ENCODE measurements around the gene ACSS1. TPM values are rescaled to one million over a fixed set of nuclear protein-coding genes. Genes with fewer than 3 reads are reported as not detected.

Gene ACSS1
- total and polyA plus RNA-seq, 7 donors: 20.1 to 41.0 (median 27.1) TPM

- Histone ChIP-seq H3K4me3 (no peak overlapping the region), H3K9me3 (no peaks in the 10 kb centered on the region), H3K4me1 (no peaks in the 10 kb centered on the region), H3K36me3 (peaks cover 17 to 93% (median 65%) of the 10 kb centered on the region in 4 donors), H3K27me3 (no peaks in the 10 kb centered on the region), H3K27ac (no peak overlapping the region)
- no peak for TF ChIP-seq POLR2A (IDR thresholded peaks at IDR 0.05)
- no peak for TF ChIP-seq CTCF (IDR thresholded peaks at IDR 0.05)
- no peak for TF ChIP-seq POLR2AphosphoS5 (IDR thresholded peaks at IDR 0.05)
- no peak for TF ChIP-seq EP300 (IDR thresholded peaks at IDR 0.05)
- peak; percentile 57 for DNase-seq
- 91 to 92% methylated on average over 7 of the region's 7 CpGs for WGBS, 2 donors
- intact Hi-C loops (cut with DNase I): no loop called here
Observed at GRCh38 chr20:24965065-24965919, 92.6 kb downstream of the ACSS1 start.

DNA sequence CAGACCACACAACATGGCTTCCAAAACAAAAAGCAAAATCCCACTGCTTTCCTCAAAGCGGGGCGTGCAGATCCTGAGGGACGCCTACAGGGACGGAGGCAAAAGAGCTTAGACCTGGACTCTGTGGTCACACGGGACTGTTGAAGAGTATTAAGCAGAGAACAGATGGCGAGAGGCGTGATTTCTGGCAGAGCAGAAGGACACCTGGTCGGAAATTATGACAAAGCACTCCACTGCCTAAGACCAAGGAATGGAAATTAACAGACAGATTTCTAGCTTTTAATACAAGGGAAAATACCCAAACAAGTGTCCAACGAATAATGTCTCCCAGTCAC, 93.5 kb downstream of the ACSS1 start:
- DNase-seq: peak; percentile 32
- H3K36me3 ChIP-seq: peaks cover 17 to 93% (median 60%) of the 10 kb centered on the region in 4 donors
- TF ChIP-seq EP300 (IDR thresholded peaks at IDR 0.05): no peak
- no peak for TF ChIP-seq CTCF (IDR thresholded peaks at IDR 0.05)
- no peak for TF ChIP-seq POLR2AphosphoS5 (IDR thresholded peaks at IDR 0.05)
- TF ChIP-seq POLR2A (IDR thresholded peaks at IDR 0.05): no peak
- intact Hi-C loops (cut with DNase I): no loop called here
- H3K27me3 ChIP-seq: no peaks in the 10 kb centered on the region
- H3K9me3 ChIP-seq: no peaks in the 10 kb centered on the region
- H3K4me3 ChIP-seq: no peak overlapping the region
- H3K4me1 ChIP-seq: no peaks in the 10 kb centered on the region
- no peak overlapping the region for H3K27ac ChIP-seq
- 91 to 92% methylated on average over 9 of the region's 9 CpGs for WGBS, 2 donors

- intact Hi-C loops (cut with DNase I): no loop called here
- Histone ChIP-seq H3K4me3 (no peak overlapping the region), H3K27me3 (no peaks in the 10 kb centered on the region), H3K9me3 (no peaks in the 10 kb centered on the region), H3K4me1 (no peaks in the 10 kb centered on the region), H3K36me3 (peaks cover 17 to 93% (median 55%) of the 10 kb centered on the region in 4 donors), H3K27ac (no peak overlapping the region)
- no peak for TF ChIP-seq POLR2AphosphoS5 (IDR thresholded peaks at IDR 0.05)
- no peak for TF ChIP-seq EP300 (IDR thresholded peaks at IDR 0.05)
- TF ChIP-seq CTCF (IDR thresholded peaks at IDR 0.05): no peak
- no peak for TF ChIP-seq POLR2A (IDR thresholded peaks at IDR 0.05)
- peak; percentile 46 for DNase-seq
- WGBS, 2 donors: 97% methylated on average over 21 of the region's 21 CpGs
Observed at GRCh38 chr20:24963672-24964505, 94.0 kb downstream of the ACSS1 start.

DNA sequence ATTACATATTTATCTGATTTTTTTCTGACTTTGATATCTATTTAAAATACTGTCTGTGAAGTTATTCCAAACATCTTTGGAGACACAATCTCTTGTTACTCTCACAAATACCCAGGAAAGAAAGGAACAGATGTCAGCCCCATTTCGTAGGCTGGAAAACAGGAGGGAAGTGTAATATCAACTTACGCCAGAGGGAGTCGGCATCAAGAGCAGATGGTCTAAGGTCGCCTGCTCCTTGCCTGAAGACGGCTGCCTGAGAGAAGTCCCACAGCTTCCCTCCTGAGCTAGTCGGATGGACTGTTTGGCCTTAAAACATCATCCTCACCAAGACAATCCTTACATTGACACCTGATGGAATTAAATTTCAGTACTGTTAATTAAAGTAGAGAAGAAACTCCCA, 95.4 kb downstream of the ACSS1 start:
- Histone ChIP-seq H3K27me3 (no peaks in the 10 kb centered on the region), H3K4me3 (no peak overlapping the region), H3K36me3 (peaks cover 17 to 93% (median 56%) of the 10 kb centered on the region in 4 donors), H3K9me3 (no peaks in the 10 kb centered on the region), H3K4me1 (no peaks in the 10 kb centered on the region), H3K27ac (no peak overlapping the region)
- intact Hi-C loops (cut with DNase I): no loop called here
- 93% methylated on average over 6 of the region's 6 CpGs for WGBS, 2 donors
- peak; percentile 24 for DNase-seq
- TF ChIP-seq POLR2AphosphoS5 (IDR thresholded peaks at IDR 0.05): no peak
- TF ChIP-seq POLR2A (IDR thresholded peaks at IDR 0.05): no peak
- TF ChIP-seq EP300 (IDR thresholded peaks at IDR 0.05): no peak
- TF ChIP-seq CTCF (IDR thresholded peaks at IDR 0.05): no peak
